Measurements from ENCODE around the gene LSAMP.

LSAMP gene

DNA sequence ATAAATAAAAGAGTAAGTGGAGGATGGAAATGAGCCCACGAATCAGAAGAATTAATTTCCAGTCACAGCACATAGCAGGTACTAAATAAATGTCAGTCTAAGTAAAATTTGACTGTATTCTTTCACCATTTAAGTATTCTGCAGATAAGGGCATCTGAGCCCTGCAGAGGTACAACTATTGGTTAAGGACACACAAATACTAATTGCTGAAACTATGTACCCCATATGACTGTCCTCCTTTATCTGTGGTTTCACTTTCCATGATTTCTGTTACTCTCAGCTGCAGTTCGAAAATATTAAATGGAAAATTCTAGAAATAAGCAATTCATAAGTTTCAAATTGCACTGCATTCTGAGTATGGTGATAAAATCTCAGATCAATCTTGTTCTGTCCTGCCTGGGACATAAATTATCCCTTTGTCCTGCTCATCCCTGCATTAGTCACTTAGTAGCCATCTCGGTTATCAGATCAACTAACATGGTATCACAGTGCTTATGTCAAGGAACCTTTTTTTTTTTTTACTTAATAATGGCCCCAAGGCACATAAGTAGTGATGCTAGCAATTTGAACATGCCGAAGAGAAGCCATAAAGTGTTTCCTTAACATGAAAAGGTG lies 95.1 kb downstream of the LSAMP start:
- no peak for DNase-seq

DNA sequence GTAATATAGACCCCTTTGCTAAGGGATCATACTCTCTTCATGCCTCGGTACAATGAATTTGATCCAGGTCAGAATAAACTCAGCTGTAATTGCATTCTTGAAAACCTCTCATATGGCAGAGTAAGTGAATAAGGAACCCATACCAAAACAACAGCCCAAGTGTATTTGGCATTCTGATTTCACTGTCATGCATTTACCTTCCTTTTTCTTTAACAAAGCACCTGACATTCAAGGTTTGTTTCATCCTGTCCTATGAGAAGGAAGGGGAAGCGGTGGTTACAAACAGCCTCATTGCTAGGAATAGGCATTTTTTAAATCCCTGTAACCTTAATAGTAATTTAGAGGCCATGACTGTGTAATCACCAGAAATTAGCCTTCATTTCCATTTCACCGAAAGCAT lies 97.1 kb downstream of the LSAMP start:
- no peak for DNase-seq

DNA sequence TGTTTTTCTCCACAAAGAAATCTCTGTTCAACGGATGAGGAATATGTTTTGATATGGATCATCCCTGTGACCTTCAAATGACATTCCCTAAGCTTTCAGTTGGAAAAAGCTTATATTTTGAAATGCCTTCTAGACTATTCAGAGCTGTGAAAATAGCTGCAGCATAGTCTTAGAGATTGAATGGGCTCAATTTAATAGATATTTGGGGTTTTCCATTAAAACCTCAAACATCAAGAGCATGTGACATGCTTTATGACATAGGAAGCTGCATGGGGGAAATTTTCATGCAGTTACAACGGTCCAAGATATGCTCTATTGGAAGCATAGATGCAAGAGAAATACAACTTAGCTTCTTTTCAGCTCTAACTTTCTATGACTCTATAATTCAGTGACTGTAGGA lies 102.8 kb downstream of the LSAMP start:
- no peak for DNase-seq

DNA sequence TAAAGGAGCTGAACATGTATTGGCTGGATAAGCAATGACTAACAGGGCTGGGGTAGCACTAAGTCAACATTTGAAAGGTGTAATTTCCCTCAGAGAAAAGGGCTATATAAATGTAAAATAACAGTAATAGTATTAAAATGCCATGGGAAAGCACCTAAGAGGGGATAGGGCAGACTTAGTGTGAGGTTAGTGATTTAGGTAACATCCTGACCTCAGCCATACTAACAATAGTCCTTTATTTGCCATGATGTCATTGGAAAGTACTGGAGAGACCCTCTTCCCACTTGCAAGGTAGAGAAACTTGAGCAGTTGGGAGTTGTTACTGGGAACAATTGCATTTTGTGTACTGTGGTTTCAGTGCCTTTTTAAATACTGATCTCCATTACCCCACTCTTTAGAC lies 103.4 kb downstream of the LSAMP start:
- DNase-seq, result no peak

DNA sequence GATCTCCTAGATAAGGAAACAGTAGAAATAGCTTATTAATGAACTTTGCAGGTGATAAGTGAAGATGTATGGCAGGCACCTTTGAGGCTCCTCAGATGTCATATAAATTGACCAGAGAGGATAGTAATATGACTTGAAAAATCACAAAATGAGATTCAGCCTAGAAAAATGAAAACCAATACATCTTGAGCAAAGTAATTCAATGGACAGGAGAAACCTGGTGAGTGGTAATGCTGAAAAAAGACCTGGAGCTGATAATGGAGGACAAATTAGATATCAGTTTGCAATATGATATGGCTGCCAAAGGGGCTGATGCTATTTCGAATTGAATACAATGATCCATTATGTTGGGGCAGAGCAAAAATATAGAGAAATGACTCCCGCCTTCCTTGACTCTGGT lies 103.9 kb downstream of the LSAMP start:
- DNase-seq, result no peak

DNA sequence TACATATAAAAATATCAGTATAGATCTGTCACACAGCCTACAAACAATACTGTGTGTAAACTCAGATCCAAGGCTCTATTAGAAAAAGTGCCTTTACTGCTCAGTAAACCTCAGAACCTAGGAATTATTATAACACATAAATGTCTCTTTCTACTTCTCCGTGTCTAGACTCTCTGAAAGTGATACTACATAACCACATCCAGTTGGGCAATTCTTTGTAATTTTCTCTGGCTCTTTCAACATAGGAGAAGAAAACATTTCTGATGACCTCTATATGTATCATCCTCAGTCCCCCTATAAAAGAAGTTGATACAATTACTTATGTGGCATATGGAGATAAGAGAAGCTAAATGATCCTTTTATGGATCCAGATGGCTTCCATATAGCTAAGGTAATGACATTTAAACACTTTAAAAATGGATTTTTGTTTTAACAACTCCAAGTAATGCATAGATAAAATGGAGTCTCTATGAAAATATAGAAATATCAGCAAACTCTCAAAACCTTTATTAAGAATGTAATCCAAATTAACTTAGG lies 104.5 kb downstream of the LSAMP start:
- no peak for DNase-seq

DNA sequence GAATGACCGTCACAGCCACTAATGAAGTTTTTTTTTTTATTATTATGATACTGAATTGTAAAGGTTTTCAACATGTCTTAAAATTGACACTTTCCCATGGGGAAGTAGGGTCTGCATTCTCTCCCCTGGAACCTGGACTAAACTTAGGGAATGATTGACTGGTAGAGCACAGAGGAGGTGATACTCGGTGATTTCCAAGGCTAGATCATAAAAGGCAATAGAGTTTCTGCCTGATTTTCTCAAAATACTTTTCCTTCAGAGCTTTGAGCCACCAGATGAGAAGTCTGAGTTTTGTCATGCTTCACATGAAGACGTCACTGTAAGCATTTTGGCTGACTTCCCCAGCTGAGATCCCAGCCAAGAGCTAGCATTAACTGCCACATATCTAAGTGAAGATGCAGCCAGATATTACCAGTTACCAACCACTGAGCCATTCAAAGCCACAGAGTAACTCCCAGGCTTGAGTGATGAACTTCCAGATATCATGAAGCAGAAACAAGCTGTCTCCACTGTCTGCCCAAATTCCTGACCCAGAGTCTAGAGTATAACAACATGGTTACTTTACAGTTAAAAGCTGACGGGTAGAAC lies 105.8 kb downstream of the LSAMP start:
- no peak for DNase-seq

DNA sequence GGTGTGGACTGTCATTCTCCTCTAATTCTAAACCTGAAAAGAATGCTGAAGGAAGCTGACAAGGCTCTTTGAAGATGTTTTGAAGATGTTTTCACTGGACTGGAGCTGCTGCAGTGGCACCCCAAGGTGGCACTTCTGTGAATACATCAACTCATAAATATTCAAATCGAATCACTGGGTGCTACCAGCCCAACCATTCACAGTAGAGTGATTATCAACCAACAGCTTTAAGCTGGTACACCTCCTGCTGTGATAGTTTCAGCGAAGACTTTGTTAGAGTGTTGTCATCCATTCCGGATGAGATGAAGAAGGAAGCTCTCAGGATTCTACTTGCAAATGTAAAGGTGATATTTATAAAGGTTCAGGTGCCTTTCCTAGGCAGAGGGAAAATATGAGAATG lies 106.6 kb downstream of the LSAMP start:
- DNase-seq, result no peak

DNA sequence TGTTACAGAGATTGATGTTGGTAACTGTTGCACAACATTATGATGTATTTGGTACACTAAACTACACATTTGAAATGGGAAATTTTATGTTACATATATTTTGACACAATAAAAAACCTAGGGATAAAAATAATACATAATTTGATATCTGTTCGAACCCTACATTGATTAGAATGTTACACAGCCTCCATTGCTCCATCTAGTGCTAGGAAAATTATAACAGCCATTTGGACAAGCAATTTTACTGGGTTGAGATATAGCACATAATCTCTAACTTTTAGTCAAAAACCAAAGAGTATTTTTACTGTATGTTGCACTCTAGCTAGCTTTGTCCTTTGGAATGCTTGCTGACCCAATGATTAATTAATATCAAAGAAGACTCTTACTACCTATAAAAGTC lies 108.1 kb downstream of the LSAMP start:
- DNase-seq, result no peak

DNA sequence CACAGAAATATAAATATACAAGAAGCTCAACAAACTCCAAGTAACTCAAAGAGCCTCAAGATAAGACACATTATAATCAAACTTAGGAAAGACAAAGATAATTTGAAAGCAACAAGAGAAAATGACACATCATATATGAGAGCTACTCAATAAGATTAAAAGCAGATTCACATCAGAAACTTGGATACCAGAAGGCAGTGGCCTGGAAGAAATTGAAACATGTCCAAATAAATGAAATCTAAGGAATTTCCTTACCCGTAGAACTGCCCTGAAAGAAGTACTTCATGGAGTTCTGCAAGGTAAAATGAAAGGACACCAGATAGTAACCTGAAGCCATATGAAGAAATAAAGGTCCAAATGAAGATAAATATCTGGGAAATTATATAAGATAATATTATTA lies 113.9 kb downstream of the LSAMP start:
- no peak for DNase-seq

DNA sequence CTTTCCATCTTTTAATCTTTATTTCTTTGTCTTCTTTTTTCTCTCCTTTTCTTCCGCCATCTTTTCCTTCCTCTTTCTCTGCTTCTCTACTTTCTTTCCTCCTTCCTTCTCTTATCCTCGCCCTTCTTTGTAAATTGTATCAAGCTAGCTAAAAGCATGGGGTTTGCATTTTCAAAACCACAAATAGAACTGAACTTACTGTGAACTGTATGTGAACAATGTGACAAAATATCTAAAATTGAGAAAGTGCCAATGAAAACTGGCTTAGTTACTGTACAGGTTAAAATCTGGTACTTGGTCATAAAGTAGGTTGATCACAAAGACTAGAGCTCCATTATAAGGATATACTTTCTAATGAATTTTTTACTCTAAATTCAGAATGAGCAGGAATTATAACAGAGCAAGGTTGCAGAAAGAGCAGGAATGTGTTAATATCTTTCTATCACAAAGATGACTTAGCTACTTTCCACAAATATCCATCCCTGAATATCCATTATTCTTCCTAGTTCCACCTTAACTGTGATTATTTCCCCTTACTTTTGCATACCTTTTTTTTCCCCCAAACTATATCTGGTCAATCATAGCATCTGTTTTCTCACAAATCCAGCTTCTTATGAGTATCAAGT lies 122.4 kb downstream of the LSAMP start:
- DNase-seq, result no peak

DNA sequence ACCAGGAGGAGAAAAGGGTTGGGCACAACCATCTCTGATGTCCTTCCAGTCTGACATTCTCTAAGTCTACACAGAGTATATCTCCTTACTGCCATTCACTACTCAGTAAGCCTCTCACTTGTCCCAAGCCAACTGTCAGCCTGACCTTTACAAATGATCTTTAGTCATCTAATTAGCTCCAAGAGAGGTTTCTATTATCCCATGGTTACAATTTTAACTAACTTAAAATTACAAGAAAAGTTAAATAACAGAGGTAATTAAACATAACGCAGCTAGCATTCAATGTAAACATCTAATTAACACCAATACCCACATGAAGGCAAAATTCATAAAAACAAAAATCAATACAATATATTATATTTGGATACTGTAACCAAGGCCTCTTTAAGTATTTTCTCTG lies 126.9 kb downstream of the LSAMP start:
- no peak for DNase-seq

DNA sequence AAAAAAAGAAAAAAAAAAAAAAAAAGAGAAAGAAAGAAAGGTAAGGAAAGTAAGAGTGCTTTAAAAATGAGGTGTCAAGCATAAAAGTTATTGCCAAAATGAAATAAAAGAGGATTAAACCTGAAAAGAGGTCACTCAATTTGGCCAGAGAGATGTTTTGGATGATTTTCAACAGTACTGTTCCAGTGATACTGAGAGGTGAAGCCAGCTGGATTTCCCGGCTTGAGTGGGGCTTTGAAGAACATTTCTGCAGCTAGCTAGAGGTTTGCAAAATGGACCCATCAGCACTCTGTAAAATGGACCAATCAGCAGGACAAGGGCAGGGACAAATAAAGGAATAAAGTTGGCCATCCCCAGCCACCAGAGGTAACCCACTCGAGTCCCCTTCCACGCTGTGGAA lies 128.5 kb downstream of the LSAMP start:
- DNase-seq, result no peak

DNA sequence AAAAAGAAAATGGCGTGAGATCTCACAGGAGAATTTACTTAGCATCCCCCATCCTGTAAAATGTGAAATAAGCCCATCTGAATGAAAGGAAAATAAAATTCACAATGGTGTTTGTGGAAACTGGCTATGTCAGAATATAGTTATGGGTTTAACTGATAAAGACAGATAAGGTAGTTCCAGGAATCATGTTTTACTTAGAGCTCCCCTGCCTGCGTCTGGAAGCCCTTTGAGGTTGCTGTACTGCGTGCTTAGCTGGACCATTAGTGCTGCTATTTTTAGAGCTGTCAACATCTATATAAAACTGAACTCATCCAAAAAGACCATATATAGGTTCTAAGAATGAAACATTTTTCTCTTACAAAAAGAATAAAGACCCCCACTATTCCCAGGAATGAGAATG lies 130.8 kb downstream of the LSAMP start:
- no peak for DNase-seq

DNA sequence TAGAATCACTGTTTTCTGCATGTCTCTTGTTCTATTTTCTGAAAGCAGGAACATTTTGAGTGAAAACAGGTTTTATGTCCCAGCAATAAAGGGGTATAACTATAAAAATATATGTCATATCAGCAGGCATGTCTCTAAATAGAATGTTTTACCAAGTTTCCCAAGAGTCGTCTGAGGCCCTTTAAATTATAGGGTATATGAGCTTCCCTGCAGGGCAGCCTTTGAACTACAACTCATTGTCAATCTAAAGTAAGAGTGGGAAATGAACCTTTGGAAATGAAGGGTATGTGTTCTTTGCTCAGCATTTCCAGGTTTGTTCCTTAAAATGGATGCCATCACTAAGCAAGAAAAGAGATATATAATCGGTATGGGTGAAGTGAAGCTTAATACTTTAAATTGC lies 138.6 kb downstream of the LSAMP start:
- DNase-seq, result no peak

DNA sequence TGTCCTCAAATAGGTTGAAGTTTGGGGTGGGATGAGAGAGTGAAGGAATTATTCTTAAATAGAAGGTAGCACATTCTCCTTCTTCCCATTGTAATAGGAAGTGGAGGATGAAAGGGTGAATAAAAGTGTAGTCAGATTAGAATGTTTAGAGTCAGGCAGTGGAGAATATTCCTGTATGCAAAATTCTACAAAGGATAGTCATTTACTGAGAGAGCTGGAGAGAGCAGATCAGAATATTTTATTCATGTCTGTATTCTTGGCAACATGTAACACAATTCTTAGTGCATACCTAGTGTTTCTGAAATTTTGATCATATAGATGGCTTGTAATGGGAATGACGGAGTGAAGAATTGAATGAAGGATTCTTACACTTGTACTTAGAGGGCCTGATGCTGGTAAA lies 139.1 kb downstream of the LSAMP start:
- no peak for DNase-seq

DNA sequence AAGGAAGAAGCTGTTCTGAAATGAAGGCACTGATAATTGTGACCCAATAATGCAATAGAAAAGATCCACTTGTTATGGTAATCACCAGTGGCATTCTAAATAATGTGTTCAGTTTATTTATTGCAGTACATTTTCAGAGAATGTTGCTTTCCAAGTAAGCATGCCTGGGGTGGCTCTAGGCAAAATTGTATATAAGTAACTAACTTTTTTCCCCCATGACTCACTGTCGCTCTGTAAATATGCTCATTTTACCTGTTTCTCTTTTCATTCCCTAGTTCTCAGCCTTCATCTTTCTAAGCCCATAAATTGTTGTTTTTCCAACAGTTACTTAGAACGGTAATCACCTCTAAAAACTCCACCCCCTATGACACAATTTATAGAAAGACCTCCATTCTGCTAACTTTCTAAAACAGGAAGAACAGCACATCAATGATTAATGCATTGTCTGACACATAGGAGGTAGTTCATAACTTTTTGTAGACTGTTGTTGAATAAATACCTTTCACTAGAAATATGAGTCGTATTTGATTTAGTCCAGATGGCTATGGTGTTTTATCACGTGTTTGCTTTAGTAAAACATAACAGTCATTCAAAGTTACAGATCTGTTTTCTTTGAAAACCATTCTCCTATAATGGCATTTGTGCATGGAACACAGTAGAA lies 143.1 kb downstream of the LSAMP start:
- DNase-seq, result no peak

DNA sequence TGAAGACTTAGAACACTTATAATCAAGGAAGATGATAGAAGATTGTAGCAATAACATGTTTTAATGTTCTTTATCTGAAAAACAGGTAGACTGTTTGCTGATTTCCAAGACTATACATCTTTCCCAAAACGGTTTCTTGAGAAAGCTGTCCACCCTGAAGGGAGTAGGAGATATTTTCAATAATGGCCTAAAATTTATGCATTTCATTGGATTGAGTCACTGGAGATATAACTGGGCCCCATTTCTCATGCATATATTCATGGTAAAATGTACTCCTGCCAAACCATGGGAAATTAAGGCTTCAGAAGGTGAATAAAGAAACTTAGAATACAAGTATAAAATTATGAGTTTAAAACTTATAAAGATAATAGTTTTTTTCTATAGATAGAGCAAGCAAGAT lies 143.9 kb downstream of the LSAMP start:
- no peak for DNase-seq

DNA sequence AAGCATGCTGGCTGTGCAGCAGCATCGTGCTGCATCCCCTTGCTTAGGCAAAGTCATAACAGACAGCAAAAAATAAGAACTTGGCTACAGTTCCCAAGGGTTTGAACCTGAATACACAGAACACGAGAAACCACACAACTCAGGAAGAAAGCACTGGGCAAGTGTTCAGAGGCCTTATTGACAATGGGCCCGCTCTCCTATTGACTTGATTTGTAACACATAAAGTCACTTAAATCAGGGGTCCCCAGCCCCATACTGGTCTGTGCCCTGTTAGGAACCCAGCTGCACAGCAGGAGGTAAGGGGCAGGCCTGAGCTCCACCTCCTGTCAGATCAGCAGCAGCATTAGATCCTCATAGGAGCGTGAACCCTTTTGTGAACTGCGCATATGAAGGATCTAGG lies 145.1 kb downstream of the LSAMP start:
- DNase-seq, result no peak

DNA sequence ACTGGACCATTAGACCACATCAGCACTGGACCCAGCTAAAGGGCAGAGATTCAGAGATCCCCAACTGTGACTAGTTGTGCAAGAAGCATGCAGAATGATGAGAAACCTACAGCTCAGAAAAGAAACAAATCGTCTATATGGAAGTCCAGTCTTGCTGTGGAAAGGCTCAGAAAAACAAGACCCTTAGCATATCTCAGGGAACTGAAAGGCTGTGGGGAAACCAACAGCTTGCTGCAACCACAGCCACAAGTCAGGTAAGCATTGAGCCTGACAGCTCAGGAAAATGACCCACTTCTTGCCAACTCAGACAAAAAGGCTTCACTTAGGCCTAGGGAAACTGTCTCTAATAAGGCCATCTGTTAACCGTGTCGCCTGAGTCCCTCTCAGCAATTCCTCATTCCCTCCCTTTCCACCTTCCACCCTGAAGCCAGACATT lies 145.6 kb downstream of the LSAMP start:
- DNase-seq, result no peak

DNA sequence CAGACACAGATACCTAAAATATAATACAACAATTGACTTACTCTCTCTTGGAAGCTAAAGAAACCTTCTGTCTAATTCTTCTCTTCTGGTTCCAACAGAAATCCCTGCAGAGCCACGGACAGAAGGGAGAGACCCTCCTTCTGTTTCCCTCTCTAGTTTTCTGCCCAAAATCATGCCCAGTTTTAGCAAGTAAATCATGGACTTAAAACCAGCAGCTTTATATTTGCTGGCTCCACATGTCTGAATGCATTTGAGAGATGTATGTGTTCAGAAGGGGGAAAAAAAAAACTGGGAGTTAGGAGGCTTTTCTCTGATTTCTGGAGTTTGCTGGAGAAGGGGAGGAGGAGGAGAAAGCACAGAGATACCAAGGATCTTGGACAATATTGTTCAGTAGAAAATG lies 147.1 kb downstream of the LSAMP start:
- no peak for DNase-seq

DNA sequence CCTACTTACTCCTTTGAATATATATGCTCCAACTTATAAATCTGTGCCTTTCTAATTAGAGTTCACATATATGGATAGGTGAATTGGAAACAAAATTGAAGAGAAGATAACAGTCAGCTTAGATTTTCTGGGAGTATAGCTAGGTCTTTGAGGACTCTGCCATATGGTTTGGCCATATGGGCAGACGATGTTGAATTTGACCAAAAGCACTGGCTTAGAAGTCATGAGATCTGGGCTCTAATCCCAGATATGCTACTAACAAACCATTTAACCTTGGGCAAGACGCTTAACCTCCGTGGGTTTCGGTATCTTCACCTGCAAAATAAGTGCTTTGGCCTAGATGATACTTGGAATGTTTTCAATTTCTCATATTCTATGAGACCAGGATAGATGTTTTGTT lies 154.1 kb downstream of the LSAMP start:
- DNase-seq, result no peak

DNA sequence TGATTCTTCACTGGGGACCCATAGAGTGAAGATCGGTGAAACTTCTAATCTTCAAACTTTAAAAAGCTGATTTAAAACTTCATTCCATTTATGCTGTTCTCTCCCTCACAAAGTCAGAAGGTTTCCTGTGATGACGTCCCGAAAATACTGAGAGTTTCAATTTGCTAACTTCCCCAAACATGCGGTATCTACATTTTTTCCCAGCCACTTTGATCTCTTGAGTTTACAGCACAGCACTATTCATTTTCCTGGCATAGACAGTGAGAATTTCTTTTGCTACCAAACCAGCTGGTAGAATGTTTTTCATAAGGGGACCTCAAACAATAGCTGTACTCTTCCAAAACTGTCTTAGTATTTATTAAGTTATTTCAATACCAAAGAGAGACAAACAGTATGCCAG lies 156.8 kb downstream of the LSAMP start:
- no peak for DNase-seq

DNA sequence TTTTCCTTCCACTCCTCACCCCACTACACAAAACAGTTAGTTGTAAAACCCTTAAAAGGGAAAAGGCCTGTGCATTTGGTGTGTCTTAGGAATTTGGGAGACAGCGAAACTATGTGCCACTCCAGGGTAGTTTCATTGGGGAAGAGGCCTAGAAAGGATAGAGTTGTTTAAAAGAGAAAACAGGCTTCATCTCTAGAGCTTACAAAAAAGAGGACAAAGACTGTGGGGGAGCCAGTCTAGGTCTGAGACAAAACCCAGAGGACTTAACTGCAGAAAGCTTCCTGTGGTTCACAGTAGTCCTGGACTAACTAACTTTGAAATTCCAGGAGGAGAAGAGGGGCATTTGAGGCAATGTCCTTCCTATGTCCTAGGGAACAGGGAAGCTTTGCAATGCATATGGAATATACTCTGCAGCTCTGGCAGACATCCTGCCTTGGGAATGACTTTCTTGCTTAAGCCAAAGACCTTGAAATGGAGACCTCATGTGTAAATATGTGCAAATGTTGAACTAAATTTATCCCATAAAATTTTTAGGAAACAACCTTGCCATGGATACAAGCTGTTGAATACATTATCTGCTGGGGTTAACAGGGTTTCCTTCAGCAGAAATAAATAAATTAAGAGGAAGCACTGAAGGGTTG lies 159.4 kb downstream of the LSAMP start:
- no peak for DNase-seq

Data from GF-D8 (cell line).